ENCODE results near the gene SUSD1. TPM values are rescaled to one million over a fixed set of nuclear protein-coding genes. Genes with fewer than 3 reads are reported as not detected.

The SUSD1 gene
- total RNA-seq, 1 experiment from 2014 or later: 8.1 TPM

- Histone ChIP-seq H2BK120ac (ENCODE audit: low read depth, low read length, poor library complexity, severe bottlenecking) (no peak overlapping the region), H3K18ac (ENCODE audit: insufficient read length, low read depth, low read length) (no peak overlapping the region), H2BK12ac (ENCODE audit: insufficient read length, low read depth, low read length) (no peak overlapping the region), H3K23me2 (ENCODE audit: insufficient read length, low read depth, low read length, poor library complexity, severe bottlenecking) (no peaks in the 10 kb centered on the region), H3K9me3 (ENCODE audit: control insufficient read depth, low read depth, low read length) (no peaks in the 10 kb centered on the region), H3K14ac (ENCODE audit: insufficient read depth, low read length) (no peak overlapping the region), H3K27me3 (ENCODE audit: insufficient read depth, low read length) (no peaks in the 10 kb centered on the region), H3K79me1 (ENCODE audit: insufficient read depth, low read depth, low read length, poor library complexity, severe bottlenecking) (no peaks in the 10 kb centered on the region), H3K4me1 (ENCODE audit: insufficient read depth, low read length) (no peaks in the 10 kb centered on the region), H4K20me1 (ENCODE audit: control insufficient read depth, insufficient read depth, insufficient read length) (no peaks in the 10 kb centered on the region), H4K91ac (ENCODE audit: insufficient read length, low read depth, low read length) (no peak overlapping the region), H3K4me2 (ENCODE audit: insufficient read depth, insufficient read length, low read length) (no peak overlapping the region), H4K8ac (replicated peaks; ENCODE audit: insufficient read length, low read depth, low read length) (no peak overlapping the region), H3K4ac (ENCODE audit: low read depth, low read length) (no peak overlapping the region), H3K9ac (ENCODE audit: extremely low read depth, insufficient read length, low read length) (no peak overlapping the region), H2BK20ac (ENCODE audit: low read depth, low read length, poor library complexity, severe bottlenecking) (no peak overlapping the region), H3K56ac (ENCODE audit: insufficient read length, low read depth, low read length) (no peak overlapping the region), H2BK5ac (ENCODE audit: insufficient read length, low read length) (no peak overlapping the region), H2AK5ac (ENCODE audit: insufficient read length, low read length) (no peak overlapping the region), H3K27ac (ENCODE audit: insufficient read length, low read depth, low read length) (no peak overlapping the region), H3K23ac (ENCODE audit: insufficient read length, low read depth, low read length) (no peak overlapping the region), H3K79me2 (ENCODE audit: insufficient read depth, low read length) (no peaks in the 10 kb centered on the region), H2AFZ (ENCODE audit: low read length) (no peak overlapping the region), H2BK15ac (ENCODE audit: low read depth, low read length) (no peak overlapping the region), H3T11ph (ENCODE audit: low read length) (no peak overlapping the region), H4K5ac (ENCODE audit: insufficient read length, low read depth, low read length) (no peak overlapping the region)
- TF ChIP-seq CTCF (conservative IDR thresholded peaks at IDR 0.05): no peak
- Mint-ChIP-seq H3K9me3 (no peaks in the 10 kb centered on the region), H3K36me3 (ENCODE audit: insufficient read depth in 1 of 3, low read depth in 3 of 3) (peaks cover 13 to 44% (median 39%) of the 10 kb centered on the region in 3 experiments; a peak in 6 of 7 replicates), H3K4me3 (no peak overlapping the region), H3K27me3 (ENCODE audit: low read depth) (no peaks in the 10 kb centered on the region), H3K27ac (no peak overlapping the region; a peak in 1 of 7 replicates), H3K4me1 (no peaks in the 10 kb centered on the region)
- no CpG with 5 or more reads among the region's 4 CpGs for WGBS (ENCODE audit: extremely low coverage, insufficient read length, low lambda C conversion rate)
- no peak for DNase-seq
Observed at GRCh38 chr9:112224401-112225289, 49.5 kb upstream of the SUSD1 start.
